Fibroblast of lung (primary cell): ENCODE measurements around the gene EYS. TPM values are rescaled to one million over a fixed set of nuclear protein-coding genes. Genes with fewer than 3 reads are reported as not detected.

Experiments
- DNase-seq, 2 donors: peaks; one replicate each; pipeline versions ENCODE4 v3.0.0 to v3.0.0-alpha.2; 2010; ENCODE audit warnings: low read depth in 2 of 2
- H2AFZ ChIP-seq: 2 replicates; pipeline ENCODE4 v1.5.1; 2012; ENCODE audit warnings: low read length, control low read depth, inconsistent platforms
- H3K27ac ChIP-seq: 2 replicates; pipeline ENCODE4 v1.5.1; 2011; ENCODE audit warnings: low read length, control low read depth; ENCODE audit not compliant: insufficient read depth
- H3K27me3 ChIP-seq: 2 replicates; pipeline ENCODE4 v1.5.1; 2011; ENCODE audit warnings: mild to moderate bottlenecking, low read length; ENCODE audit not compliant: control insufficient read depth, insufficient read depth
- H3K36me3 ChIP-seq: 2 replicates; pipeline ENCODE4 v1.5.1; 2011; ENCODE audit warnings: low read length; ENCODE audit not compliant: control insufficient read depth, insufficient read depth
- H3K4me1 ChIP-seq: 2 replicates; pipeline ENCODE4 v1.5.1; 2011; ENCODE audit warnings: low read length; ENCODE audit not compliant: control insufficient read depth, insufficient read depth; ENCODE audit errors: extremely low read depth
- H3K4me2 ChIP-seq: 2 replicates; pipeline ENCODE4 v1.5.1; 2011; ENCODE audit warnings: low read length, control low read depth; ENCODE audit not compliant: insufficient read depth; ENCODE audit errors: extremely low read depth
- H3K4me3 ChIP-seq, 4 experiments: fragments of 200-600 bp in 1 of 4; sonication (generic) in 1 of 4; replicated peaks in 1 of 4; 2 replicates each; pipeline ENCODE4 v1.5.1; 2011 to 2016; ENCODE audit warnings: low read length in 4 of 4, low read depth in 3 of 4, mild to moderate bottlenecking in 3 of 4, control low read depth in 2 of 4, inconsistent platforms in 1 of 4, mixed read lengths in 1 of 4; ENCODE audit not compliant: insufficient read depth in 1 of 4; ENCODE audit errors: control extremely low read depth in 1 of 4
- H3K79me2 ChIP-seq: 2 replicates; pipeline ENCODE4 v1.5.1; 2012; ENCODE audit warnings: mild to moderate bottlenecking, low read length, inconsistent platforms; ENCODE audit not compliant: control insufficient read depth, insufficient read depth
- H3K9ac ChIP-seq: 2 replicates; pipeline ENCODE4 v1.5.1; 2011; ENCODE audit warnings: mild to moderate bottlenecking, low read length, control low read depth; ENCODE audit not compliant: insufficient read depth
- H3K9me3 ChIP-seq: 2 replicates; pipeline ENCODE4 v1.5.1; 2012; ENCODE audit warnings: low read depth, low read length; ENCODE audit not compliant: control insufficient read depth, insufficient read depth
- H4K20me1 ChIP-seq: 2 replicates; pipeline ENCODE4 v1.5.1; 2011; ENCODE audit warnings: low read length; ENCODE audit not compliant: control insufficient read depth, insufficient read depth; ENCODE audit errors: extremely low read depth
- EZH2 ChIP-seq: IDR thresholded peaks from 2 replicates; pipeline ENCODE4 v1.5.1; 2012; ENCODE audit warnings: low read length, control low read depth, mild to moderate bottlenecking; ENCODE audit errors: missing control alignments
- polyA plus RNA-seq, 2 donors: library from polyadenylated mRNA; depleted of rRNA in 1 of 2; stranded (reverse) in 1 of 2; unstranded in 1 of 2; fragments of >200 nt; gene quantifications; 2 replicates each; pipeline ENCODE4 v1.2.1, GENCODE V29; 2011 to 2012; ENCODE audit warnings: missing spikeins in 1 of 2
- total RNA-seq: library from RNA; depleted of rRNA; stranded (reverse); fragments of >200 nt; gene quantifications from 2 replicates; pipeline ENCODE4 v1.2.1, GENCODE V29; 2014
- TF ChIP-seq, protein P1 (sequence below), 2 donors: IDR thresholded peaks in 1 of 2; conservative IDR thresholded peaks in 1 of 2; 1 replicate in 1 of 2; 2 replicates in 1 of 2; pipeline ENCODE4 v1.5.1; 2011 to 2012; ENCODE audit warnings: low read length in 2 of 2, control low read depth in 1 of 2, inconsistent platforms in 1 of 2, low read depth in 1 of 2, mild to moderate bottlenecking in 1 of 2

The EYS gene
- total and polyA plus RNA-seq, 2 donors (not counting 1 experiment from before 2014, with no cell fraction given) = under 0.01 TPM; not detected in 1

- no peaks in the 10 kb centered on the region for H3K27me3 ChIP-seq
- H3K4me1 ChIP-seq = no peaks in the 10 kb centered on the region
- no peak for TF ChIP-seq EZH2
- TF ChIP-seq, protein P1, sequence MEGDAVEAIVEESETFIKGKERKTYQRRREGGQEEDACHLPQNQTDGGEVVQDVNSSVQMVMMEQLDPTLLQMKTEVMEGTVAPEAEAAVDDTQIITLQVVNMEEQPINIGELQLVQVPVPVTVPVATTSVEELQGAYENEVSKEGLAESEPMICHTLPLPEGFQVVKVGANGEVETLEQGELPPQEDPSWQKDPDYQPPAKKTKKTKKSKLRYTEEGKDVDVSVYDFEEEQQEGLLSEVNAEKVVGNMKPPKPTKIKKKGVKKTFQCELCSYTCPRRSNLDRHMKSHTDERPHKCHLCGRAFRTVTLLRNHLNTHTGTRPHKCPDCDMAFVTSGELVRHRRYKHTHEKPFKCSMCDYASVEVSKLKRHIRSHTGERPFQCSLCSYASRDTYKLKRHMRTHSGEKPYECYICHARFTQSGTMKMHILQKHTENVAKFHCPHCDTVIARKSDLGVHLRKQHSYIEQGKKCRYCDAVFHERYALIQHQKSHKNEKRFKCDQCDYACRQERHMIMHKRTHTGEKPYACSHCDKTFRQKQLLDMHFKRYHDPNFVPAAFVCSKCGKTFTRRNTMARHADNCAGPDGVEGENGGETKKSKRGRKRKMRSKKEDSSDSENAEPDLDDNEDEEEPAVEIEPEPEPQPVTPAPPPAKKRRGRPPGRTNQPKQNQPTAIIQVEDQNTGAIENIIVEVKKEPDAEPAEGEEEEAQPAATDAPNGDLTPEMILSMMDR (conservative IDR thresholded peaks at IDR 0.05 in 1 of 2, IDR thresholded peaks at IDR 0.05 in 1 of 2; ENCODE audit: low read depth in 1 of 2, low read length in 2 of 2) = no peak
- H3K9ac ChIP-seq = no peak overlapping the region
- no peaks in the 10 kb centered on the region for H3K79me2 ChIP-seq
- no peak overlapping the region for H2AFZ ChIP-seq
- H3K27ac ChIP-seq = no peak overlapping the region
- no peaks in the 10 kb centered on the region for H4K20me1 ChIP-seq
- H3K36me3 ChIP-seq = no peaks in the 10 kb centered on the region
- DNase-seq = no peak
- no peak overlapping the region for H3K4me2 ChIP-seq
- H3K4me3 ChIP-seq = no peak overlapping the region
- H3K9me3 ChIP-seq = no peaks in the 10 kb centered on the region
Observed at GRCh38 chr6:64685401-64685800, 1021.6 kb downstream of the EYS start.

DNA sequence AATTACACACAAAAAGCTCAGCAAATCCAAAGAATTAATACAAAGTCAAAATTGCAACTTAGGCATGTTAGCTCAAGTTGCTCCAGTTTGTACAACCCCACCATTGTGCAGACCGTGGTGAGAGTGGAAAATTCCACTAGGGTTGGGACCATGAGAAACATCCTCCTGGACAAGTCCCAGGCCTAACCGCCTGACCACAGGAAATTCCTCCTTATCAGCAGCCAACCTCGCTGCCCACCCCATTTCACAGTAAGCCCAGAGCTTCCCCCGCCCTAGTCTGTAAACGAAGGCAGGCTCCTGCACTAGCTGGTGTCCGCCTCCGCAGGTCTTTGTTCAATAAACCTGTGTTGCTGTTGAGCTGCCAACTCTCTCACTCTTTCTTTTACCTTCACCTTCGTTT is 1023.3 kb downstream of the EYS start:
- Histone ChIP-seq H4K20me1 (no peaks in the 10 kb centered on the region), H3K27me3 (no peaks in the 10 kb centered on the region), H3K9ac (no peak overlapping the region), H3K9me3 (no peaks in the 10 kb centered on the region), H3K27ac (no peak overlapping the region), H3K79me2 (no peaks in the 10 kb centered on the region), H3K36me3 (no peaks in the 10 kb centered on the region), H3K4me3 (no peak overlapping the region), H3K4me2 (no peak overlapping the region), H3K4me1 (no peaks in the 10 kb centered on the region), H2AFZ (no peak overlapping the region)
- no peak for TF ChIP-seq EZH2
- TF ChIP-seq, protein P1 (conservative IDR thresholded peaks at IDR 0.05 in 1 of 2, IDR thresholded peaks at IDR 0.05 in 1 of 2; ENCODE audit: low read depth in 1 of 2, low read length in 2 of 2) = no peak
- DNase-seq = peak; percentile 51 to 53

DNA sequence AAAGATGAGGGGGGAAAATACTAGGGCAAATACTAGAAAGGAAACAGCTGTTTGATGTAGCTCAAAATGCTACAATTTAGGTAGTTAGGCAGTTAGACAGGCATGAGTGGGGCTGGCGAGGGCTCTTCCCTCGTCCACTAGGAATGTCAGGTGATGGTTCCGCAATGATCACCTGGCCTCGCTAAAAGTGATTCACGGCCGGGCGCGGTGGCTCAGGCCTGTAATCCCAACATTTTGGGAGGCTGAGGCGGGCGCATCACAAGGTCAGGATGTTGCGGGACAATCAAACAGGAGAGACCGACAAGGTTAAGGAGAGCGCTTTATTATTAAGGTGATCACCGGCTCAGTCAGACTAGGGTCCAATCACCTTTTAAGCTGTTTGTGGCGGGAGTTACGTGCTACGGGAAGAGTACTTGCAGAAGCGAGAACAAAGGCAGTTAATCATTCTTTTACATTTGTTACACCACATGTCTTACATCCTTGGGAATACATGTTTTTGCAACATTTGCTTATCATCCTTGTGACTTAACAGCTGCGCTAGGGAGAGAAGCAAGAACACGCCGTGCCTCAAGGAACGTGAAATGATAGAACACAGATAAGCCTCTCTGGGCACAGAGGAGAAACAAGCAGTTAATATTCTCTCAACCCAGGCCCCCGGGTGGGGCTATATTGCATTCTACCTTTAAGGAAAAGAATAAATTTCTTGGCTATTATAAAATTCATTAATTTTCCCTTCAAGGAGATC is 1025.4 kb downstream of the EYS start:
- DNase-seq = no peak
- no peak overlapping the region for H3K9ac ChIP-seq
- no peaks in the 10 kb centered on the region for H3K4me1 ChIP-seq
- no peaks in the 10 kb centered on the region for H4K20me1 ChIP-seq
- no peak overlapping the region for H3K27ac ChIP-seq
- H3K9me3 ChIP-seq = no peaks in the 10 kb centered on the region
- H2AFZ ChIP-seq = no peak overlapping the region
- H3K27me3 ChIP-seq = no peaks in the 10 kb centered on the region
- no peak for TF ChIP-seq EZH2
- TF ChIP-seq, protein P1 (conservative IDR thresholded peaks at IDR 0.05 in 1 of 2, IDR thresholded peaks at IDR 0.05 in 1 of 2; ENCODE audit: low read depth in 1 of 2, low read length in 2 of 2) = no peak
- H3K4me2 ChIP-seq = no peak overlapping the region
- no peaks in the 10 kb centered on the region for H3K36me3 ChIP-seq
- H3K4me3 ChIP-seq = no peak overlapping the region
- H3K79me2 ChIP-seq = no peaks in the 10 kb centered on the region
